Right atrium auricular region (tissue), 2 donors: ENCODE data around the gene PRDM16. TPM values are rescaled to one million over a fixed set of nuclear protein-coding genes. Genes with fewer than 3 reads are reported as not detected.

Experiments
- DNase-seq: peaks from one replicate; pipeline ENCODE4 v3.0.0-alpha.2; 2019; ENCODE audit warnings: low spot score
- H3K27ac ChIP-seq, 2 donors: fragments of 200-600 bp; sonication (generic); 1 replicate in 1 of 2; 2 replicates in 1 of 2; pipeline ENCODE4 v1.5.1; 2016 to 2019
- H3K27me3 ChIP-seq, 2 donors: fragments of 200-600 bp; sonication (generic); one replicate each; pipeline versions ENCODE4 v1.5.1 to v1.6.0; 2017 to 2019
- H3K36me3 ChIP-seq: fragments of 200-600 bp; sonication (generic); one replicate; pipeline ENCODE4 v1.5.1; 2016
- H3K4me1 ChIP-seq, 2 donors: fragments of 200-600 bp; sonication (generic); one replicate each; pipeline versions ENCODE4 v1.5.1 to v1.6.0; 2017 to 2019
- H3K4me3 ChIP-seq, 2 donors: fragments of 200-600 bp; sonication (generic); 1 replicate in 1 of 2; 2 replicates in 1 of 2; pipeline ENCODE4 v1.5.1; 2017 to 2019; ENCODE audit warnings: mild to moderate bottlenecking in 1 of 2, moderate library complexity in 1 of 2
- H3K9me3 ChIP-seq, 2 donors: fragments of 200-600 bp; sonication (generic); one replicate each; pipeline ENCODE4 v1.5.1; 2019
- CTCF ChIP-seq, 2 donors: fragments of 200-600 bp; sonication (generic); IDR thresholded peaks; one replicate each; pipeline ENCODE4 v1.5.1; 2019; ENCODE audit warnings: antibody characterized with exemption in 2 of 2
- total RNA-seq, 2 donors: library from RNA; depleted of rRNA; stranded (reverse); fragments of >200 nt; gene quantifications; one replicate each; pipeline ENCODE4 v1.1.0, GENCODE V29; 2016

PRDM16 gene
- total RNA-seq, 2 donors from 2014 or later, result 0.22 to 3.3 TPM

GRCh38 chr1:3204725-3205124, 135.7 kb downstream of the PRDM16 start:
- H3K36me3 ChIP-seq, result no peaks in the 10 kb centered on the region
- no peaks in the 10 kb centered on the region for H3K4me1 ChIP-seq
- no peaks in the 10 kb centered on the region for H3K9me3 ChIP-seq
- TF ChIP-seq CTCF (IDR thresholded peaks at IDR 0.05), result no peak
- no peak overlapping the region for H3K27ac ChIP-seq
- no peak for DNase-seq
- no peak overlapping the region for H3K4me3 ChIP-seq
- H3K27me3 ChIP-seq, result no peaks in the 10 kb centered on the region

GRCh38 chr1:3205815-3206214, 136.8 kb downstream of the PRDM16 start:
- Histone ChIP-seq H3K36me3 (no peaks in the 10 kb centered on the region), H3K4me3 (no peak overlapping the region), H3K9me3 (no peaks in the 10 kb centered on the region), H3K27me3 (no peaks in the 10 kb centered on the region), H3K4me1 (no peaks in the 10 kb centered on the region), H3K27ac (no peak overlapping the region)
- TF ChIP-seq CTCF (IDR thresholded peaks at IDR 0.05), result no peak
- no peak for DNase-seq

GRCh38 chr1:3206696-3207095, 137.7 kb downstream of the PRDM16 start:
- no peaks in the 10 kb centered on the region for H3K36me3 ChIP-seq

GRCh38 chr1:3207217-3207848, 138.3 kb downstream of the PRDM16 start:
- Histone ChIP-seq H3K9me3 (no peaks in the 10 kb centered on the region), H3K4me3 (no peak overlapping the region), H3K27me3 (no peaks in the 10 kb centered on the region), H3K27ac (no peak overlapping the region), H3K4me1 (no peaks in the 10 kb centered on the region), H3K36me3 (no peaks in the 10 kb centered on the region)
- no peak for TF ChIP-seq CTCF (IDR thresholded peaks at IDR 0.05)
- no peak for DNase-seq

More at GRCh38 chr1:3206696-3207095, 137.7 kb downstream of the PRDM16 start:
- H3K9me3 ChIP-seq, result no peaks in the 10 kb centered on the region
- no peaks in the 10 kb centered on the region for H3K4me1 ChIP-seq
- no peak overlapping the region for H3K4me3 ChIP-seq
- no peak for DNase-seq
- no peak overlapping the region for H3K27ac ChIP-seq
- H3K27me3 ChIP-seq, result no peaks in the 10 kb centered on the region
- no peak for TF ChIP-seq CTCF (IDR thresholded peaks at IDR 0.05)

GRCh38 chr1:3208819-3209200, 139.8 kb downstream of the PRDM16 start:
- Histone ChIP-seq H3K27me3 (no peaks in the 10 kb centered on the region), H3K9me3 (no peaks in the 10 kb centered on the region), H3K27ac (no peak overlapping the region), H3K36me3 (no peaks in the 10 kb centered on the region), H3K4me1 (no peaks in the 10 kb centered on the region), H3K4me3 (no peak overlapping the region)
- no peak for TF ChIP-seq CTCF (IDR thresholded peaks at IDR 0.05)
- DNase-seq, result no peak

- Histone ChIP-seq H3K27ac (no peak overlapping the region), H3K4me3 (no peak overlapping the region), H3K27me3 (no peaks in the 10 kb centered on the region), H3K9me3 (no peaks in the 10 kb centered on the region), H3K36me3 (no peaks in the 10 kb centered on the region), H3K4me1 (no peaks in the 10 kb centered on the region)
- no peak for DNase-seq
- TF ChIP-seq CTCF (IDR thresholded peaks at IDR 0.05), result no peak
Measured at GRCh38 chr1:3209201-3209600, 140.2 kb downstream of the PRDM16 start.
